NCI-H128 (cell line): ENCODE measurements around the gene SLC39A5.
"Not testable (repeated sequence)": the region's sequence is repeated elsewhere in the genome, so short reads cannot be mapped to it uniquely, and the experiment has no call there.

Experiments used
- DNase-seq: peaks from one replicate; lab custom pipeline; 2025; ENCODE audit not compliant: unreplicated experiment; lab: John Stamatoyannopoulos, UW

Gene SLC39A5

GRCh38 chr12:56229916-56230431 is at the start of gene SLC39A5:
TSS of gene SLC39A5 (plus strand) at chr12:56230051. CDS start at chr12:56231275, 1,224 bp downstream.
- no peak for DNase-seq

- DNase-seq = no peak
These were observed 42.9 kb upstream of the SLC39A5 start for GRCh38 chr12:56186957-56187356.

GRCh38 chr12:56188131-56188777 is 41.6 kb upstream of the SLC39A5 start:
- no peak for DNase-seq

GRCh38 chr12:56188778-56189098 is 41.1 kb upstream of the SLC39A5 start:
- DNase-seq = no peak

GRCh38 chr12:56189099-56189917 is 40.5 kb upstream of the SLC39A5 start, which contains the start of gene SMARCC2:
TSS of gene SMARCC2 (minus strand) at chr12:56189483. CDS start at chr12:56189461, 22 bp downstream.
- DNase-seq = peak; percentile 67

GRCh38 chr12:56189918-56190694 is 39.7 kb upstream of the SLC39A5 start:
- peak; percentile 76 for DNase-seq

GRCh38 chr12:56190695-56191155 is 39.1 kb upstream of the SLC39A5 start:
- DNase-seq = no peak

- no peak for DNase-seq
These were observed 37.3 kb upstream of the SLC39A5 start for GRCh38 chr12:56192582-56192981.

- peak; percentile 75 for DNase-seq
These were observed 36.7 kb upstream of the SLC39A5 start for GRCh38 chr12:56193025-56193578.

GRCh38 chr12:56196818-56197550 is 32.9 kb upstream of the SLC39A5 start:
- DNase-seq = not testable (repeated sequence)

- DNase-seq = no peak
These were observed 31.8 kb upstream of the SLC39A5 start for GRCh38 chr12:56197921-56198635.

- no peak for DNase-seq
These were observed 31.0 kb upstream of the SLC39A5 start for GRCh38 chr12:56198836-56199235.

- no peak for DNase-seq
These were observed 27.5 kb upstream of the SLC39A5 start for GRCh38 chr12:56202366-56202765.

- DNase-seq = no peak
These were observed 27.0 kb upstream of the SLC39A5 start for GRCh38 chr12:56202838-56203237.

- no peak for DNase-seq
These were observed 25.6 kb upstream of the SLC39A5 start for GRCh38 chr12:56204275-56204674.

- no peak for DNase-seq
These were observed 24.4 kb upstream of the SLC39A5 start for GRCh38 chr12:56205445-56205844.

- no peak for DNase-seq
These were observed 23.2 kb upstream of the SLC39A5 start for GRCh38 chr12:56206452-56207166.

GRCh38 chr12:56208006-56208405 is 21.8 kb upstream of the SLC39A5 start:
- DNase-seq = no peak

- DNase-seq = no peak
These were observed 17.5 kb upstream of the SLC39A5 start for GRCh38 chr12:56212361-56212760.
